IMR-90 (cell line): ENCODE measurements around the gene MINK1. TPM values are rescaled to one million over a fixed set of nuclear protein-coding genes. Genes with fewer than 3 reads are reported as not detected.

Experiments used
- ATAC-seq: fragments of 200-7000 bp; cut with Tn5 transposase; 2 replicates; pipeline ENCODE4 v1.9.1; 2020; ENCODE audit warnings: low read depth, mild to moderate bottlenecking, moderate library complexity
- BruUV-seq: library from RNA; stranded (reverse); fragments of 400-500 nt; replicated peaks from 2 replicates; lab custom pipeline; 2021; lab: Mats Ljungman, UMichigan
- CTCF ChIA-PET: fragments of 300-600 bp; formaldehyde crosslinking; extraction: SDS; loops from one replicate; lab custom pipeline; 2021; ENCODE audit warnings: antibody characterized with exemption; lab: Yijun Ruan, JAX
- POLR2A ChIA-PET: fragments of 300-600 bp; sonication (Branson Sonifier 250); formaldehyde crosslinking; loops from one replicate; lab custom pipeline; 2022; ENCODE audit warnings: antibody characterized with exemption; ENCODE audit not compliant: unreplicated experiment; lab: Charles Lee
- DNase-seq: peaks from one replicate; pipeline ENCODE4 v3.0.0; 2013
- H2AFZ ChIP-seq: replicated peaks from 2 replicates; pipeline ENCODE3; 2013; ENCODE audit warnings: low read length, mild to moderate bottlenecking; ENCODE audit not compliant: poor library complexity
- H2AK5ac ChIP-seq: 2 replicates; pipeline ENCODE4 v1.6.1; 2013; ENCODE audit warnings: low read depth, low read length, inconsistent platforms
- H2AK9ac ChIP-seq: replicated peaks from 2 replicates; pipeline ENCODE3; 2013; ENCODE audit warnings: mild to moderate bottlenecking, low read depth, low read length, moderate library complexity; ENCODE audit not compliant: poor library complexity
- H2BK120ac ChIP-seq: 2 replicates; pipeline ENCODE4 v1.6.1; 2013; ENCODE audit warnings: low read depth, low read length, inconsistent platforms
- H2BK15ac ChIP-seq: 3 replicates; pipeline ENCODE4 v1.6.1; 2013; ENCODE audit warnings: low read depth, low read length, inconsistent platforms
- H2BK20ac ChIP-seq: 2 replicates; pipeline ENCODE4 v1.6.1; 2013; ENCODE audit warnings: low read depth, mild to moderate bottlenecking, inconsistent platforms, low read length, moderate library complexity
- H2BK5ac ChIP-seq: 2 replicates; pipeline ENCODE4 v1.6.1; 2013; ENCODE audit warnings: mild to moderate bottlenecking, low read depth, low read length, inconsistent platforms; ENCODE audit not compliant: poor library complexity, severe bottlenecking
- H3K14ac ChIP-seq: replicated peaks from 2 replicates; pipeline ENCODE4 v1.6.1; 2013; ENCODE audit warnings: low read depth, low read length, inconsistent platforms
- H3K18ac ChIP-seq: 2 replicates; pipeline ENCODE4 v1.6.1; 2013; ENCODE audit warnings: low read depth, low read length, control low read depth
- H3K23ac ChIP-seq: 2 replicates; pipeline ENCODE4 v1.6.1; 2013; ENCODE audit warnings: low read depth, low read length, inconsistent platforms
- H3K27ac ChIP-seq: 2 replicates; pipeline ENCODE4 v1.5.1; 2013; ENCODE audit warnings: mild to moderate bottlenecking, control low read depth, low read length; ENCODE audit not compliant: insufficient read depth
- H3K27me3 ChIP-seq: 2 replicates; pipeline ENCODE4 v1.6.1; 2013; ENCODE audit warnings: low read length; ENCODE audit not compliant: control insufficient read depth, insufficient read depth
- H3K36me3 ChIP-seq: 2 replicates; pipeline ENCODE4 v1.6.1; 2013; ENCODE audit warnings: low read length, mixed read lengths; ENCODE audit not compliant: control insufficient read depth, insufficient read depth
- H3K4ac ChIP-seq: 2 replicates; pipeline ENCODE4 v1.6.1; 2013; ENCODE audit warnings: low read depth, low read length, inconsistent platforms
- H3K4me1 ChIP-seq: 2 replicates; pipeline ENCODE4 v1.6.1; 2013; ENCODE audit warnings: low read length, mixed read lengths; ENCODE audit not compliant: control insufficient read depth, insufficient read depth
- H3K4me2 ChIP-seq: 2 replicates; pipeline ENCODE4 v1.6.1; 2013; ENCODE audit warnings: low read depth, mild to moderate bottlenecking, control low read depth, low read length, moderate library complexity
- H3K4me3 ChIP-seq: 2 replicates; pipeline ENCODE4 v1.5.1; 2013; ENCODE audit warnings: low read depth, mild to moderate bottlenecking, control low read depth, low read length, moderate library complexity; ENCODE audit not compliant: insufficient read depth
- H3K56ac ChIP-seq: 2 replicates; pipeline ENCODE4 v1.6.1; 2013; ENCODE audit warnings: low read length, inconsistent platforms; ENCODE audit not compliant: insufficient read depth; ENCODE audit errors: extremely low read depth
- H3K79me1 ChIP-seq, 2 experiments: 2 replicates each; pipeline ENCODE4 v1.6.1; 2013; ENCODE audit warnings: low read length in 2 of 2, inconsistent platforms in 1 of 2, low read depth in 1 of 2
- H3K9ac ChIP-seq: 2 replicates; pipeline ENCODE4 v1.6.1; 2013; ENCODE audit warnings: low read depth, low read length, control low read depth
- H3K9me1 ChIP-seq: 2 replicates; pipeline ENCODE4 v1.6.1; 2013; ENCODE audit warnings: low read length, inconsistent platforms; ENCODE audit not compliant: insufficient read depth
- H3K9me3 ChIP-seq: 2 replicates; pipeline ENCODE4 v1.6.1; 2013; ENCODE audit warnings: low read length; ENCODE audit not compliant: control insufficient read depth, insufficient read depth
- H4K20me1 ChIP-seq: 2 replicates; pipeline ENCODE4 v1.6.1; 2013; ENCODE audit warnings: low read length, inconsistent platforms; ENCODE audit not compliant: insufficient read depth
- H4K5ac ChIP-seq: 2 replicates; pipeline ENCODE4 v1.6.1; 2013; ENCODE audit warnings: mild to moderate bottlenecking, low read depth, low read length, control low read depth
- H4K8ac ChIP-seq, 2 experiments: 2 replicates each; pipeline ENCODE4 v1.6.1; 2013; ENCODE audit warnings: low read depth in 2 of 2, low read length in 2 of 2, control low read depth in 1 of 2, inconsistent platforms in 1 of 2
- H4K91ac ChIP-seq: 2 replicates; pipeline ENCODE4 v1.6.1; 2013; ENCODE audit warnings: low read depth, low read length, inconsistent platforms; ENCODE audit not compliant: insufficient read depth
- CEBPB ChIP-seq: IDR thresholded peaks from 2 replicates; pipeline ENCODE4 v1.6.1; 2012; ENCODE audit warnings: low read depth, low read length, improper control_type of control experiment
- CHD1 ChIP-seq: IDR thresholded peaks from 2 replicates; pipeline ENCODE4 v1.6.1; 2012; ENCODE audit warnings: low read depth, low read length, improper control_type of control experiment
- CTCF ChIP-seq: conservative IDR thresholded peaks from 2 replicates; pipeline ENCODE4 v1.5.1; 2012; ENCODE audit warnings: mild to moderate bottlenecking, low read depth, low read length, improper control_type of control experiment
- ELK1 ChIP-seq: fragments of 150-350 bp; IDR thresholded peaks from 2 replicates; pipeline ENCODE4 v1.6.1; 2016; ENCODE audit warnings: low read depth, mild to moderate bottlenecking, low read length, moderate library complexity, borderline replicate concordance
- FOS ChIP-seq: fragments of 150-350 bp; IDR thresholded peaks from 2 replicates; pipeline ENCODE4 v1.6.1; 2016; ENCODE audit warnings: low read depth, low read length
- MAFK ChIP-seq: IDR thresholded peaks from 2 replicates; pipeline ENCODE4 v1.6.1; 2012; ENCODE audit warnings: low read depth, low read length, improper control_type of control experiment
- MAZ ChIP-seq: IDR thresholded peaks from 2 replicates; pipeline ENCODE4 v1.6.1; 2012; ENCODE audit warnings: low read depth, mild to moderate bottlenecking, low read length, improper control_type of control experiment, moderate library complexity, borderline replicate concordance
- MXI1 ChIP-seq: IDR thresholded peaks from 2 replicates; pipeline ENCODE4 v1.6.1; 2012; ENCODE audit warnings: low read depth, mild to moderate bottlenecking, low read length, moderate library complexity, borderline replicate concordance
- NFE2L2 ChIP-seq: fragments of 150-350 bp; IDR thresholded peaks from 2 replicates; pipeline ENCODE4 v1.6.1; 2016; ENCODE audit warnings: low read depth, mild to moderate bottlenecking, low read length
- POLR2A ChIP-seq: IDR thresholded peaks from 2 replicates; pipeline ENCODE4 v1.6.1; 2012; ENCODE audit warnings: mild to moderate bottlenecking, low read depth, low read length
- RAD21 ChIP-seq: IDR thresholded peaks from 2 replicates; pipeline ENCODE4 v1.6.1; 2012; ENCODE audit warnings: low read length, improper control_type of control experiment
- RCOR1 ChIP-seq: IDR thresholded peaks from 2 replicates; pipeline ENCODE4 v1.6.1; 2012; ENCODE audit warnings: mild to moderate bottlenecking, low read length, improper control_type of control experiment; ENCODE audit not compliant: insufficient replicate concordance
- RFX5 ChIP-seq: IDR thresholded peaks from 2 replicates; pipeline ENCODE4 v1.8.0; 2012; ENCODE audit warnings: low read depth, mild to moderate bottlenecking, low read length, moderate library complexity
- SMC3 ChIP-seq: fragments of 150-350 bp; IDR thresholded peaks from 2 replicates; pipeline ENCODE4 v1.6.1; 2016; ENCODE audit warnings: low read depth, mild to moderate bottlenecking, antibody characterized with exemption, low read length, moderate library complexity
- USF2 ChIP-seq: fragments of 150-350 bp; IDR thresholded peaks from 2 replicates; pipeline ENCODE4 v1.6.1; 2017; ENCODE audit warnings: mild to moderate bottlenecking, antibody characterized with exemption, low read length, low read depth
- WGBS, 2 experiments: methylation state at CpG; one replicate each; pipeline versions ENCODE4 v1.1.5 to v1.1.7; 2013; ENCODE audit warnings: missing lambda C conversion rate in 2 of 2; ENCODE audit not compliant: insufficient read length in 1 of 2; ENCODE audit errors: extremely low coverage in 2 of 2; 5-methylcytosine and 5-hydroxymethylcytosine counted together
- dilution Hi-C: fragments of 300-500 bp; cut with HindIII; formaldehyde crosslinking; loops from one replicate; pipeline ENCODE4 v1.14.3; 2018; ENCODE audit warnings: low sequenced_read_pairs; ENCODE audit not compliant: unreplicated experiment
- in situ Hi-C: fragments of 300-500 bp; cut with MboI; formaldehyde crosslinking; loops from 3 replicates; pipeline ENCODE4 v1.14.3; 2019; ENCODE audit warnings: low sequenced_read_pairs, inconsistent platforms, mixed read lengths
- intact Hi-C: fragments of 100-400 bp; cut with micrococcal nuclease; formaldehyde crosslinking; loops from 2 replicates; pipeline ENCODE4 v1.10.0; 2022
- polyA plus RNA-seq, 3 experiments: library from polyadenylated mRNA; depleted of rRNA; stranded (reverse); fragments of >200 nt; gene quantifications; 2 replicates each; pipeline ENCODE4 v1.2.3, GENCODE V29; 2012; ENCODE audit warnings: low replicate concordance in 1 of 3
- total RNA-seq: library from RNA; depleted of rRNA; stranded (reverse); fragments of >200 nt; gene quantifications from 2 replicates; pipeline ENCODE4 v1.2.3, GENCODE V29; 2012

The MINK1 gene
- total and polyA plus RNA-seq, 2 of the 4 experiments (the other 2 are of a cell fraction), result 12.2 to 40.9 TPM

GRCh38 chr17:4800462-4801196 lies 32.5 kb upstream of the MINK1 start:
- CTCF ChIA-PET, result interaction anchor here (1.0 kb wide), 1 partner anchor 87 kb away, joined by 3 read pairs; no protein-coding TSS in a partner anchor
- TF ChIP-seq POLR2A (no peak), MAZ (no peak), USF2 (no peak), FOS (no peak), ELK1 (no peak), CTCF (no peak), MAFK (no peak), MXI1 (no peak), RFX5 (no peak), CHD1 (no peak), RAD21 (no peak), RCOR1 (no peak), NFE2L2 (no peak), SMC3 (no peak), CEBPB (no peak)

More at GRCh38 chr17:4800462-4801196, 32.5 kb upstream of the MINK1 start:
- H3K36me3 ChIP-seq, result peaks cover 17% of the 10 kb centered on the region
- peak overlapping the region; percentile 24 for H2AK9ac ChIP-seq
- H2BK5ac ChIP-seq, result no peak overlapping the region
- no peak overlapping the region for H4K8ac ChIP-seq
- H2BK15ac ChIP-seq, result no peak overlapping the region
- POLR2A ChIA-PET, result no interaction called here
- no peak overlapping the region for H2BK20ac ChIP-seq
- no peak overlapping the region for H3K9ac ChIP-seq
- ATAC-seq (no peak), DNase-seq (no peak)
- H3K9me3 ChIP-seq, result no peaks in the 10 kb centered on the region
- peaks cover 7% of the 10 kb centered on the region for H3K9me1 ChIP-seq
- H3K4me1 ChIP-seq, result no peaks in the 10 kb centered on the region
- intact Hi-C loops (no loop called here), dilution Hi-C loops (no loop called here), in situ Hi-C loops (no loop called here)
- no peak overlapping the region for H3K23ac ChIP-seq
- 51% methylated on average over 5 of the region's 10 CpGs; no CpG with 5 or more reads in 1 of the 2 experiments for WGBS, 2 experiments
- H4K20me1 ChIP-seq, result peaks cover 3% of the 10 kb centered on the region; the same call in 1 of the 2 replicates
- H3K4me3 ChIP-seq, result no peak overlapping the region
- H4K91ac ChIP-seq, result no peak overlapping the region
- H3K27ac ChIP-seq, result no peak overlapping the region
- no peak overlapping the region for H3K56ac ChIP-seq
- H3K27me3 ChIP-seq, result no peaks in the 10 kb centered on the region
- no peak overlapping the region for H3K14ac ChIP-seq
- no peak overlapping the region for H2BK120ac ChIP-seq
- H3K79me1 ChIP-seq, result peaks cover 11 to 28% of the 10 kb centered on the region in 2 experiments; a peak in 3 of 4 replicates
- H2AK5ac ChIP-seq, result no peak overlapping the region
- H2AFZ ChIP-seq, result no peak overlapping the region
- no peak overlapping the region for H4K5ac ChIP-seq
- no peak overlapping the region for H3K4me2 ChIP-seq
- no TSS peak for BruUV-seq
- no peak overlapping the region for H3K18ac ChIP-seq
- no peak overlapping the region for H3K4ac ChIP-seq
